Left lobe of liver (tissue), 2 donors: Measurements from ENCODE around the gene ZNF423. TPM values are rescaled to one million over a fixed set of nuclear protein-coding genes. Genes with fewer than 3 reads are reported as not detected.

Experiments used
- ATAC-seq: fragments of 200-7000 bp; cut with Tn5 transposase; one replicate; pipeline ENCODE4 v1.9.1; 2020; ENCODE audit warnings: mild to moderate bottlenecking, moderate library complexity
- DNase-seq: peaks from one replicate; pipeline ENCODE4 v3.0.0-alpha.2; 2020; ENCODE audit warnings: low spot score
- total RNA-seq: library from RNA; stranded (reverse); gene quantifications from one replicate; pipeline ENCODE4 v1.2.1, GENCODE V29; 2021
- donor health status: DM: no; HTN: no; CAD: no; lungs with moderate emphysema.
- donor health status: DM: no; HTN: yes; CAD: no.

ZNF423 gene
- total RNA-seq, 1 donor from 2014 or later: 2.0 TPM

GRCh38 chr16:49788986-49789385 is 66.9 kb downstream of the ZNF423 start:
- no peak for ATAC-seq
- DNase-seq: no peak

GRCh38 chr16:49788572-49788971 is 67.3 kb downstream of the ZNF423 start:
- ATAC-seq: no peak
- no peak for DNase-seq

GRCh38 chr16:49786926-49787557 is 68.9 kb downstream of the ZNF423 start:
- no peak for ATAC-seq
- DNase-seq: no peak

- no peak for ATAC-seq
These were observed 69.9 kb downstream of the ZNF423 start for GRCh38 chr16:49785970-49786369.

GRCh38 chr16:49782405-49782804 is 73.5 kb downstream of the ZNF423 start:
- no peak for ATAC-seq

More at GRCh38 chr16:49785970-49786369, 69.9 kb downstream of the ZNF423 start:
- DNase-seq: no peak

GRCh38 chr16:49781401-49781800 is 74.5 kb downstream of the ZNF423 start:
- no peak for DNase-seq
- ATAC-seq: no peak

More at GRCh38 chr16:49782405-49782804, 73.5 kb downstream of the ZNF423 start:
- DNase-seq: no peak

GRCh38 chr16:49780433-49780832 is 75.5 kb downstream of the ZNF423 start:
- DNase-seq (no peak), ATAC-seq (no peak)

GRCh38 chr16:49779979-49780378 is 75.9 kb downstream of the ZNF423 start:
- DNase-seq (no peak), ATAC-seq (no peak)

GRCh38 chr16:49778202-49778930 is 77.5 kb downstream of the ZNF423 start:
- DNase-seq (no peak), ATAC-seq (no peak)

GRCh38 chr16:49776734-49777133 is 79.2 kb downstream of the ZNF423 start:
- ATAC-seq: no peak
- DNase-seq: no peak

GRCh38 chr16:49776085-49776595 is 79.8 kb downstream of the ZNF423 start:
- ATAC-seq (peak; percentile 45), DNase-seq (no peak)

GRCh38 chr16:49775581-49775980 is 80.3 kb downstream of the ZNF423 start:
- DNase-seq: no peak
- no peak for ATAC-seq

GRCh38 chr16:49775018-49775417 is 80.9 kb downstream of the ZNF423 start:
- no peak for DNase-seq
- ATAC-seq: no peak

- no peak for ATAC-seq
These were observed 82.1 kb downstream of the ZNF423 start for GRCh38 chr16:49773534-49774475.

GRCh38 chr16:49767998-49768397 is 87.9 kb downstream of the ZNF423 start:
- ATAC-seq (no peak), DNase-seq (no peak)

More at GRCh38 chr16:49773534-49774475, 82.1 kb downstream of the ZNF423 start:
- no peak for DNase-seq

GRCh38 chr16:49767414-49767813 is 88.5 kb downstream of the ZNF423 start:
- ATAC-seq (no peak), DNase-seq (no peak)

GRCh38 chr16:49766225-49766624 is 89.7 kb downstream of the ZNF423 start:
- DNase-seq: no peak
- ATAC-seq: no peak

GRCh38 chr16:49763826-49764225 is 92.1 kb downstream of the ZNF423 start:
- DNase-seq (no peak), ATAC-seq (no peak)

- no peak for ATAC-seq
- DNase-seq: no peak
These were observed 95.1 kb downstream of the ZNF423 start for GRCh38 chr16:49760815-49761214.

- DNase-seq: no peak
- no peak for ATAC-seq
These were observed 98.3 kb downstream of the ZNF423 start for GRCh38 chr16:49757559-49758069.
